NOMO-1 (cell line): ENCODE results near the gene JAK2.
"Not testable (repeated sequence)": the region's sequence is repeated elsewhere in the genome, so short reads cannot be mapped to it uniquely, and the experiment has no call there.

Experiments
- DNase-seq, 2 experiments: peaks; one replicate each; lab custom pipeline; 2025; ENCODE audit not compliant: unreplicated experiment in 2 of 2; lab: John Stamatoyannopoulos, UW

The JAK2 gene

GRCh38 chr9:4984621-4985385, at the start of gene JAK2:
JAK2 (plus strand) TSS chr9:4985272; CDS start chr9:5021988, 36,716 bp downstream.
- peak; percentile 62 to 82 for DNase-seq

- DNase-seq = no peak
Measured at GRCh38 chr9:4936277-4936676, 48.8 kb upstream of the JAK2 start.

GRCh38 chr9:4936823-4937222, 48.2 kb upstream of the JAK2 start:
- DNase-seq = no peak

GRCh38 chr9:4937446-4937845, 47.6 kb upstream of the JAK2 start:
- peak in 1 of 2 experiments; percentile 65 for DNase-seq

GRCh38 chr9:4938496-4938895, 46.6 kb upstream of the JAK2 start:
- no peak for DNase-seq

- DNase-seq = peak; percentile 75 to 82
Measured at GRCh38 chr9:4939118-4939561, 45.9 kb upstream of the JAK2 start.

GRCh38 chr9:4942042-4942691, 42.9 kb upstream of the JAK2 start:
- peak; percentile 12 to 77 for DNase-seq

GRCh38 chr9:4943346-4943745, 41.7 kb upstream of the JAK2 start:
- no peak for DNase-seq

- DNase-seq = not testable (repeated sequence)
Measured at GRCh38 chr9:4944431-4945211, 40.5 kb upstream of the JAK2 start.

- DNase-seq = no peak
Measured at GRCh38 chr9:4946937-4947336, 38.1 kb upstream of the JAK2 start.

- no peak for DNase-seq
Measured at GRCh38 chr9:4955836-4956235, 29.2 kb upstream of the JAK2 start.

- DNase-seq = no peak
Measured at GRCh38 chr9:4959031-4959430, 26.0 kb upstream of the JAK2 start.

- DNase-seq = no peak
Measured at GRCh38 chr9:4962085-4962484, 23.0 kb upstream of the JAK2 start.

GRCh38 chr9:4964540-4964939, 20.5 kb upstream of the JAK2 start:
- no peak for DNase-seq

- DNase-seq = no peak
Measured at GRCh38 chr9:4965174-4965821, 19.8 kb upstream of the JAK2 start.

GRCh38 chr9:4967523-4967922, 17.5 kb upstream of the JAK2 start:
- no peak for DNase-seq

- no peak for DNase-seq
Measured at GRCh38 chr9:4969130-4969529, 15.9 kb upstream of the JAK2 start.

- DNase-seq = peak in 1 of 2 experiments; percentile 53
Measured at GRCh38 chr9:4970970-4971641, 14.0 kb upstream of the JAK2 start.

- no peak for DNase-seq
Measured at GRCh38 chr9:4973246-4973645, 11.8 kb upstream of the JAK2 start.

GRCh38 chr9:4973902-4974301, 11.2 kb upstream of the JAK2 start:
- no peak for DNase-seq
